Pulmonary artery endothelial cell (primary cell): ENCODE results near the gene SDC3. TPM values are rescaled to one million over a fixed set of nuclear protein-coding genes. Genes with fewer than 3 reads are reported as not detected.

ENCODE experiments used
- DNase-seq: peaks from one replicate; pipeline ENCODE4 v3.0.0-alpha.2; 2011; ENCODE audit warnings: low read depth, low spot score
- total RNA-seq: library from RNA; depleted of rRNA; stranded (reverse); fragments of >200 nt; gene quantifications from 2 replicates; pipeline ENCODE4 v1.2.3, GENCODE V29; 2014

SDC3 gene
- total RNA-seq, 1 donor from 2014 or later: 12.0 TPM

DNA sequence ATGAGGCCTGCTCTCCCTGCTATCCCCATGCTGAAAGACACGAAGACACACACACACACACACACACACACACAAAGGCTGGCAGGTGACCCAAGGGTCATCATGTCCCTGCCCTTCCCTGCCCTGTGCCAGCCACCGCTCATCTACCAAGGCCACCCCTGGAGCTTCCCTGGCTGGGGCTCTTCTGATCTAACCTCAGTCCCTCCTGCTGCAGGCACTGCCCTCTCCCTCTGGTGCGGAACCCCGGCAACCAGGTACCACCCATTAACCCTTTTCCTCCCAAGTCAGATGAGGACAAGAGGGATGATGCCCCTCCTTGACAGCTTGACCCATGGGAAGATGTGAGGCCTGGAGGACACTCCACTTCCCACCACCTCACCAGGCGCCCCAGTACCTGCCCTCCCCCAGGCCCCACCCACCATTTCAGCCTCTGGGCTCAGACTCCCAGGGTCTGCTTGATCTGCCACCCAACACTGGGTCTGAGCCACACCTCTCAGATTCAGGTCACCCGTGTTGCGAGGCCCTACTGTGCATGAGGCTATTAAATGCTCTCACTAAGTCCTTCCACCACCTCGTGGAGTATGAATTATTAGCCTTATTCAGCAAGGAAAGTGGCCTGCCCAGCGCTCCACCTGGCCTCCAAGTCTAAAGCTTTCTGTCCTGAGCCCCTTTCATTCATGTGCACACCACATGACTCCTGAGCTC lies 2.5 kb downstream of the SDC3 start:
- no peak for DNase-seq

DNA sequence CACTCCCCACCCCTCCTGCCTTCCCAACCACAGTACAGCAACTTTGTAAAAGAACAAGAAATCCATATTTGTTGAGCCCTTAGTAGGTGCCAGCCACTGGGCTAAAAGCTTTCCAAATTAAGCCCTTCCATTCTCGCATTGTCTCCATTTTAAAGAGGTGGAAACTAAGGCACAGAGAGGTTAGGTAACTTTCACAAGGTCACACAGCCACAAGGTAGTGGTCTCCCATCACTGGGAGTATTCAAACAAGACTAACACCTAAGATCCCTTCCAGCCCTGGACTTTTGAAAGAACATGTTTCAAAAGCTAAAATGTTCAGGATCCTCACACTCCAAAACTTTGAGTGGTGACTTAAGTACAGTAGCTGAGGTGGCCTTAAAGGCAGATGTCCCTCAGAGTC lies 3.2 kb downstream of the SDC3 start:
- DNase-seq: no peak

DNA sequence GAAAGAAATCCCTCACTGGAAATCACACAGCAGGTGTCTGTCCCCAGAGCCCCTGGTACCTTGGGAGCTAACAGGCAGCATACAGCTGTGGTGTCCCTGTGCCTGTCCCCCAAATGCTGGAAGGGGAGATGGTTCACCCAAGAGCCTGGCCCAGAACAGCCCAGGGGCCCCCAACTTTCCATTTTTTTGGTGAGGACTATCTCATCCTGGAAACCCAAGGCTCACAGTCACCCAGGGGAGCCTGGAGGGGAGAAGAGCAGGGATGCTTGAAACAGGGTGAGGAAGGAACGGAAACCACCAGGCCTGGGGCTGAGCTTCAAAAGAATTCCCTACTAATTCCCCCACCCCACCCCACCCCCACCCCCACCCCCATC lies 3.6 kb downstream of the SDC3 start:
- DNase-seq: no peak

DNA sequence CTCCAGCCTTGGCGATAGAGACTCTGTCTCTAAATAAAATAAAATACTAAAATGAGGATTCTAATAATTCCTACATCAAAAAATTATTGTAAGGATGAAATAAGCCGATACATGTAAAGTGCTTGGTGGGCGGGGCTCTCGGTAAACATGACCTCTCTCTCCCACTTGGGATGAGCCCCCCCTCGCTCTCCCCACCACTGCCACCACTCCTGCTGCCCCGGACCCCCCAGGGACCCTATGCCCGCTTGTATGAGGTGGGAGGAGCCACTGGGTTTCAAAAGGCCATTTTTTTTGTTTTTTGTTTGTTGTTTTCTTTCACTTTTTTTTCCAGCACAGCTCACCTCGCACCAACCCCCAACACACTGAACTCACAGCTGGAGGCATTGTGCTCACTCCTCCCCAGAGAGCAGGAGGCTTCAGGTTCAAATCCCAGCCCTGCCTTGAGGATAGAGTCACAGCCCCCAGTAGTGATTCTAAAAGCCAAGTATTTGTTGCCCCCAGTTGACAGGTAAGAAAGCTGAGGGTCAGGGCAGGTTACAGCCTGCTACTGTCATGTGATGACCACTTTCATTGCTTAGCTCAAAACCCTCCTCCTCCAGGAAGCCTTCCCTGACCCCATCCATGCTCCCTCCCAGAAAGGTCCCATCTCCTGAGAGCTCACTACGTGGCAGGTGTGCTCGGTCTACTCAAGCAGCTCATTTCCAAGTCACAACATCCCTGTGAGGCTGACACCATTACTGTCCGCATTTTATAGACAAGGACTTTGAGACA lies 4.2 kb downstream of the SDC3 start:
- DNase-seq: no peak

DNA sequence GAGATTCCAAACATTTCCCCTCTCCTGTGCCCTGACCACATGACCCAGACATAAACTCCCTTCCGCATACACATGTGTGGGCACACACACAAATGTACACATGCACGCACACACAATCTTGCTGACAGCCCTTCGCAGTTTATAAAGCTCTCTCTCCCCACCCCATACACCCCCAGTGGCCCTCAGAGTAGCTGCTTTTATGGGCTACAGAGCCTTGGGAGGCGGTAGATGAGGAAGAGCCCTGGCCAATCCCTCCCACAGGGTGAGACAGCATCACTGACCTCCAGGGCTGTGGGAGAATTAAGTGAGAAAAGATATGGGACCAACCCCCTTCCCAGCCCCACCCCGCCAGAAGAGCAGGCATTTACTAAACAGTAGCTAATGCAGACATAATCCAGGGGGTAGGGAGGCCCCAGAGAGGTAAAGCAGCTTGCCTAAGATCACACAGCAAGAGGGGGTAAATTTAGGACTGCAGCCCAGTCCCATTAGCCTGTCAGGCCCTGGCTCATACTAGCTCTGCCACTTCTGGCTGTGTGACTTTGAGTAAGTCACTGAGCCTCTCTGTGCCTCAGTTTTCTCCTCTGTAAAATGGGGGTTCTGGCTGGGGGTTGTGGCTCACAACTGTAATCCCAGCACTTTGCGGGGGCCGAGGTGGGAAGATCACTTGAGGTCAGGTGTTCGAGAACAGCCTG lies 5.1 kb downstream of the SDC3 start:
- no peak for DNase-seq

DNA sequence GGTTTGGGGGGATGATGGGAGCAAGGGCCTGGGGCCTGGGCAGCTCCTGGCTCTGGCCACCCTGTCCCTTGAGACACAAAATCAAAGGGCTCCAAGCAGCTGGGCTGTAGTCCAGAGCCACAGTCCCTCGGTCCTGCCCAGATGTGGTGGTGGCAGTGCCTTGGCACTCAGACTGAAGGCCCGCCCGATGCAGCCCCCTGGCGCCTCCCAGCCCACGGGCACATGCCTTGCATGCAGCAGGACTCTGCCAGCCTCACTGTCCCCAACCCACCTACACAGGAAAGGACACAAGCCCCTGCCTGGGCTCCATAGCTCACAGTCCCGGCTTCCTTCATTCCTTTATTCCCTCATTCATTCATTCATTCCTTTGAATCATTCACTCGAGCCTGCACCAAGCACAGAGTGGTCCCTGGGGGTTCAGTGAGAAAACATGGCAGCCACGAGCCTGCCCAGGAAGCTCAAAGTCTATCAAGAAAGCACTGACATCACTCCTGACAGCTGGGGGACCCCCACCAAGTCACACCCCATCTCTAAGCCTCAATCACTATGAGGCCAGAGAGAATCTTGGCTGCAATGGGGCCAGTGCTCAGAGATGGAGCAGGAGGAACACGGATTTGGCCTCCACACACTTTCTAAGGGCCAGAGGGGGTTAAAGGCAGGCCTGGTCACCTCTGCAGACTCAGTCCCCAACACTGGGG lies 5.8 kb downstream of the SDC3 start:
- DNase-seq: no peak

DNA sequence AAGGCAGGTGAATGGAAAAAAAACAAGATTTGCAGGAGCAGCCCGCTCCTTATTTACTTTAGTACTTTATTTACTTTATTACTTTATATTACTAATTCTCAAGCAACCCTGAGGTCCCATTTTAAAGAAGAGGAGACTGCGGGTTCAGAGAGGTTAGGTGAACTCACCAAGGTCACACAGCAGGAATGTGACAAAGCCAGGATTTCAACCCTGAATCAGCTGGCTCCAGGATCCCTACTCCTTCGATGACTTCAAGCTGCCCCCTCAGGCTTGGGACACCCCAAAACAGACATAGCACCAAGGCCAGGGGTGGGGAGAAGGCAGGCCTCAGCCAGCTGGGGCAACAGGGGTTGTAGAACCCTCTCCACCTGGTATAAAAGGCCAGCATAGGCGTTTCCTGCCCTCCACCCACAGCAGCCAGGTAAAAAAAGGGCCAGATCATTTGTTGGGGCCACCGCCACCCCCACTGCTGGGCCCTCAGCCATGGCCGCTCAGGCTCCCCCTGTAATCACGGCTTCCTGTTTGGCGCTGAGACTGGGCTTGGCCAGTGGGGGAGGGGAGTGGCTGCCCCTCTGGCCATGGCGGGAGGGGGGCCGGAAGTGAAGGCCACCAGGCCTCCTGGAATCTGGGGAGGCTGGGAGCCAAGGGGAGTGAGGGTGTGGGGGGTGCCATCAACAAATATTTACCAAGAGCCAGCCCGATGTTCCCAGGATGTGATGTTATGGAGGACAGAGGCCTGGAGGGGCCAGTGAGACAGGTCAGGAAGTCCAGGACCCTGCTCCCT lies 6.6 kb downstream of the SDC3 start:
- DNase-seq: no peak

DNA sequence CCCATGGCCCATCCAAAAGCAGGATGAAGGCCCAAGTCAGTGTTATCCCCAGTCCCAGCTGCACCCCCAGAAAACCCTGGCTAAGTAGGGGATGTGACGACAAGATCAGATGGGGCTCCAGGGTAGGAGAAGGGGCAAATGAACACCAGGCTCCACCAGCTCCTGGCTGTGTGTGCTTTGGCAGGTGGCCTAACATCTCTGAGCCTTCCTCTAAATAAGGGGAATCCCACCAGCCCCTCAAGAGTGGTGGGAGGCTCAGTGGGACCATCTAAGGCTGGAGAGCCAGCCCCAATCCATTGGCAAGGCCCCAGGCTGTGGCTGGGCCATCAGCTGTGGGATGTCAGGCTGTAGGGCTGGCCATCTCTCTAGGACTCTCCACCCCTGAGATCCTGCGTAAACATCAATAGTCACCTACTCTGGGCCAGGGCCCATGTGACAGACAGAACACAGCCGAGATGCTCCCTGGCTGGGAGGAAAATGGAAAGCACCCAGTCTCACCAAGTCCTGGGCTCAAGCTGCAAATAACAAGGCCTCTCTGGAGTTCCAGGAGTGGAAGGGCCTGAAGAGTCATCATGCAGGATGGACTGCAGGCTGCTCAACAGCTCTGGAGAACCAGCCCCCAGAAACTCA lies 7.5 kb downstream of the SDC3 start:
- no peak for DNase-seq

DNA sequence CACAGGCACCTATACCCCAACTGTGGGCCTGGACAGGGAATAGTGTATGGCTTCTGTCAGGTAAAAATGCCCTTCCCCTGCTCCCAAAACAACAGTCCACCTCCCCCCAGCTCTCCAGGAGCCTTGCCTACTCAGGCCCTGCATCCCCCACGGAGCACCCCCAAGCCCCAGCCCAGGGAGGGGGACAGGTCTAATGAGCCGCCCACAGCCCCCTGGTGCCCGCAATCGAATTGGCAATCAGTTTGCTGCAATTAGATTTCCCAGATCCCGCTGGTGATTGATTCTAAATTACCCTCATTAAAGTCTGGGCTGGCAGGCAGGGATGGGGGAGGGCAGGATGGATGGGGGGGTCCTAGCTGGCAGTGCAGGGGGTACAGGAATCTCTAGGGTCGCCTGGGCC lies 8.1 kb downstream of the SDC3 start:
- DNase-seq: no peak

DNA sequence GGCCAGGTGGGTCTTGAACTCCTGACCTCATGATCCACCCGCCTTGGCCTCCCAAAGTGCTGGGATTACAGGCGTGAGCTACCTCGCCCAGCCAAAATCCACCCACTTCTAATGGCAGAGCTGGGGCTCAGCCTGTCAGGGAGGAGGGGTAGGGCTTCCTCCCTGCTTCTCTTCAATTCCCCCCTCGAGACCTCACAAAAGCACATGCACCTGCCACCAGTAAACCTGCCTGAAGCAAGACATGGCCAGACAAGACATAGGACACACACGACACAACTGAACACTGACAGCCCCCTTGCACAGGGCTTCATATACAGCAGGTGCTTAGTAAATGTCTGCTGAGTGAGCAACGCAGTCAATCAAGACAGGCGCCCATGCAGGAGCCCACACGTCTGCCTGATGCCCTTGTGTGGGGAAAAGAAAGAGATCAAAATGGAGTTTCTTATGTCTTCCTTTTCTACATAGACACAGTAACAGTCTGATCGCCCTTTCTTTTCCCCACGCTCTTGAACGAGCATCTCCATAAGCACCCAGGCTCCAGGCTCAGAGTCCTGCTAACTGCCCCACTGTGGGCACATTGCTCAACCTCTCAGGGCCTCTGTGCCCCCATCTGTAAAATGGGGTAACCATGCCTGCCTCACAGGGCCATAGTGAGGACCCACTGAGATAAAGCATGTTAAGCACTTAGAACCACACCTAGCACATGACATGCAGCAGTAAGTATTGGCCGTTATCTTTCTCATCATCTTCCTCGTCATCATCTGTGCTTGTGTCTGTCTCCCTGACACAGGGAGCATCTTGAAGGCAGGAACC lies 8.8 kb downstream of the SDC3 start:
- DNase-seq: no peak

DNA sequence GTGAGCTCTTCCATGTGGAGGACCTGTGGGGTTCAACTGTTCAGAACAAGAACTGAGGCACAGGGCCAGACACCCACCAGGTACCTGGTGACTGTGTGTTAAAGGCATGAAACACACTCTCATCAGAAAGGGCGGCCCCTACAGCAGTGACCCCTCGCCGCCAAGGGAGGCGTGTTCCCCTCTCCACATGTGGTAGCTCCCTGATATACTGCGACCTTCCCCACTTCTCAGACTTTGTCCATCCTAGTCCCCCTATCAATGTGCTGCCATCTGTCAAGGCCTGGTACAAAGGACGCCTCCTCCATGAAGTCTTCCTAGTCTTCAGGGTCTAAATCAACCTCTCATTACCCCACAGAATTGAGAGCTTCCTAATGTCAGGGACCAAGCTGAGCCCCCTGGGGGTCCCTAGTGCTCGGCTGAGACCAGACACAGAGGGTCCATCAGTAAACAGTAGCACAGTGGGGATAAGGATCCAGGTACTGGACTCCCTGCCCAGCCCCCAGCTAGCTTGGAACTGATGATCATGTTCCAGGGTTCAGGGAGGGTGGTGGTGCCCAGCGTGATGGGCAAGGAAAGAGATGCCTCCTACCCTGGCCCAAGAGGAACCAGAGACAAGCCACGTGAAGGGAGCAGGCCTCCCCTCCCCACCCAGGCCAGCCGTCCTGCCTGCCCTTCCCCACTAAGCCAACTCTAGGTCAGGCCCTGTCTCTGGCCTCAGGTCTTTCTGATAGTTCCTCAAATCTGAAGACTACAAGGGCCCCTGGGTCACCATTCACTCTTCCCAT lies 10.3 kb downstream of the SDC3 start:
- no peak for DNase-seq

DNA sequence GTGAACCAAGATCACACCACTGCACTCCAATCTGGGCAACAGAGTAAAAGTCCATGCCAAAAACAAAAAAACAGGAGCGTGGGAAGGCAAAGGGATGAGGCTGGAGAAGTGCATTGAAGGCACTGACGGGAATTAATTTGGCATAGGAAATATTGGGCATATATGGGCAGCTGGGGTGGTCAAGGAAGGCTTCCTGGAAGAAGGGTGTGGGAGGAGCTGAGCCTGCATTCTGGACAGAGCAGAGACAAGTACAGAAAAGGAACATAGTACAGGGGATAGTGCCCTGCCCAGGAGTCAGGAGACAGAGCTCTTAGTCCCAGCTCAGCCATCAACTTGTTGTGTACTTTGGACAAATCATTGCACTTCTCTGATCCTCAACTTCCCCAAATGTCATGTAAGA lies 11.7 kb downstream of the SDC3 start:
- no peak for DNase-seq

DNA sequence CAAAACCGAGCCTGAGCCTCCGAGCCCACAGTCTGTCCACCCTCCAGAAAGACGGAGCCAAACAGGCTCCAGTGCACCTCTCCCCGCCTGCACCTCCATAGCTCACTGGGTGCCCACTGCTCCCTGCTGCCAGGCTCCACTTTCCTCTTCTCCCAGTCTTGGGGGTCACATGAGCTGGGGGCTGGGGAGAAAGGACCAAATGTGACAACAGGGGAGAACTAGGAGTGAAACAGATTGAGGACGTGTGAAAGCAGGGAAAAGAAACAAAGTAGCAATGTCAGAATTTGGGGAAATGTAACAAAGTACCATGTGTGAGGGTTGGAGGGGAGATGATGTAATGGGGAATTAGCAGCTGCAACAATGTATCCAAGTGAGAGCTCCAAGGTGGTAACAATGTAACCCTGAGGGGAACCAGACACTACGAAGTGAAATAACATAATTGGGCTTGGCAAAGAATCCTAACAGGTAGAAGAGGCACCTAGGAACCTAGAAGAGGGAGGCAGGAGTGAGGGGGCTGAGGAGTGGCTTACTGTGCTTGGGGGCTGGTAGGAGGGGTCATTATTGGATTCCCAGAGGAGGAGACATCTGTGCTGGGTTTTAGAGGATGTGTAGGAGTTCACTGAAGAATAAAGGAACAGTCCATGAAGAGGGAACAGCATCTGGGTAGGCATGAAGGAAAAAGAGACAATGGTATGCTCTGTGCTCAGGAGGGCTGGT lies 12.5 kb downstream of the SDC3 start:
- no peak for DNase-seq

DNA sequence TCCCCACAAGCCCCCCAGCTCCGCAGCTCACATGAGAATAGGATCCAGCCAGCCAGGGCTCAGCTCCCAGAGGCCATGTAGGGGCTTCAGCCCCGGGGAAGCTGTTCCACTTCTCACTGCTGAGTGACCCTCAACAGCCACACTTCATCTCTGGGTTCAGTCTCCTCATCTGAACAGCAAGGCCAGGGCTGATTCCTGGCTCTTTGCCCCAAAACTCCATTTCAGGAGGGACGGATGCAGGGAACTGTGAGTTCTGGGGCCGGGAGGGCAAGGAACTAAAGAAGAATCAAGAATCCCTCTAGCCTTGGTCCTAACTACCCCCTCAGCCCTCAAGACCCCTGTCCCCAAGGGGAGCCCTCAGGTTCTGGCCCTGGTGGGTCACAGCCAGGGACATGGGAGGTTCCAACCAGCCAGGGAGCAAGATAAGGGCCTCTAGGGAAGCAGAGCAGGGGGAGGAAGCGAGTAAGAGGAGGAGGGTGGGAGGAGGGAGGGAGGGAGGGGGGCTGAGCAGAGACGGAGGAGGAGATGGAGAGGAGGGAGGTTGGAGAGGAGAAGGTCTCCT lies 13.1 kb downstream of the SDC3 start:
- no peak for DNase-seq

DNA sequence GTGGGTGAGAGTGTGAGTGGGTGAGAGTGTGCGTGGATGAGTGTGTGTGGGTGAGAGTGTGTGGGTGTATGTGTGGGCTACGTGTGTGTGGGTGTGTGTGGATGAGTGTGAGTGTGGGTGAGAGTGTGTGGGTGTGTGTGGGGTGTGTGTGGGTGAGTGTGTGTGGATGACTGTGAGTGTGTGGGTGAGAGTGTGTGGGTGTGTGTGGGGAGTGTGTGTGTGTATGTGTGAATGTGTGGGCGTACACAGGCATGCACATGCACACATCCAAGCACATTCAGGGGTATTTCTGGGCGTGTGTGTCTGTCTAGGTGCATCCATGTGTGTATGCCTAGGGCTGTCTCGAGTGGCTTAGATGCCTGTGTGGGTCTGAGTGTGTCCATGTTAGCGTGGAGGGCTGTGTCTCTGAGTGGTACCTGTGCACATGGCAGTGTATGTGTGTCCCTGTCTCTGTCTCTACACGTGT lies 14.0 kb downstream of the SDC3 start:
- DNase-seq: no peak

DNA sequence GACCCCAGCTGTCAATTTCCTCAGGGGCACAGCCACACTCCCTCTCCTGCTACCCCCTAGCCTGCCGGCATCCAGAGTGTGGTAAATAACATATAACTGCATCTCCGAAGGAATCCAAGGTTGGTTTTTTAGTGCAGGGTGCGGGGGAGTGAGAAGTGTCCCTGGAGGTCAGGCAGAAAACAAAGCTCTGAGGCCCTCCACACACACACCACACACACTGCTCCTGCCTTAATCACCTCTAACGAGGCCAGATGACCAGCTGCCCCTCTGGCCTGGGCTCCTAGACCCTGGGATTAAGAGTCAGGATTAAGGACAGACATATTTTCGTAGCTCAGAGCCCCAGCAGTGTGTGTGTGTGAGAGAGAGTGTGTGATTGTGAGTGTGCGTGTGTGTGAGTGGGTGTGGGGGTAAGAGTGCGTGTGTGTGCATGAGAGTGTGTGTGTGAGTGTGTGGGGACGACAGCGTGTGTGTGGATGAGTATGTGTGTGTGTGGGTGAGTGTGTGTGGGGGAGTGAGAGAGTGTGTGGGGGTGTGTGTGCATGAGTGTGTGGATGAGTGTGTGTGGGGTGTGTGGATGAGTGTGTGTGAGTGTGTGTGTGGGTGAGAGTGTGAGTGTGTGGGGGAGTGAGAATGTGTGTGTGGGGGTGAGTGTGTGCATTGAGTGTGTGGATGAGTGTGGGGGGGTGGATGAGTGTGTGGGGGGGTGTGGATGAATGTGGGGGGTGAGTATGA lies 14.6 kb downstream of the SDC3 start:
- no peak for DNase-seq

DNA sequence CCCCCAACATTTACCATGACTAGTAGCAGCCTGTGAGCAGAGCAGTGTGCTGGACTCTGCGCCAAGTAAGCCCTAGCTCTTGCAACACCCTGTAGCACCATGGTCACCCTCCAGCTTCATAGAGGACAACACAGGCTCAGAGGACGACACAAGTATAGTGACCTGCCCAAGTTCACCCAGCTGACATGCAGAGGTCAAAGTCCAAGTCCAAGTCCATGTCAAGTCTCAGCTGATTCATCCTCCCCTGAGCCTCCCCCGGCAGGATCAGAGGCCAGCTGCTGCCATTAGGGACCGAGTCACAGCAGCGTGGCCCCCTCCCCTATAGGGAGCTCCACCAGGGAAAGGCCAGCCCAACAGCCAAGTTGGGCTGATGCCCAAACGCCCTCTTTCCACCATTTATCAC lies 15.9 kb downstream of the SDC3 start:
- DNase-seq: no peak
